GM18519 (cell line): ENCODE measurements around the gene ADAM33.

Source experiments
- ATAC-seq: cut with Tn5 transposase; IDR thresholded peaks from one replicate; pipeline ENCODE4 v1.9.1; 2021; ENCODE audit warnings: mild to moderate bottlenecking, moderate library complexity; ENCODE audit not compliant: unreplicated experiment, low FRiP score

The ADAM33 gene

DNA sequence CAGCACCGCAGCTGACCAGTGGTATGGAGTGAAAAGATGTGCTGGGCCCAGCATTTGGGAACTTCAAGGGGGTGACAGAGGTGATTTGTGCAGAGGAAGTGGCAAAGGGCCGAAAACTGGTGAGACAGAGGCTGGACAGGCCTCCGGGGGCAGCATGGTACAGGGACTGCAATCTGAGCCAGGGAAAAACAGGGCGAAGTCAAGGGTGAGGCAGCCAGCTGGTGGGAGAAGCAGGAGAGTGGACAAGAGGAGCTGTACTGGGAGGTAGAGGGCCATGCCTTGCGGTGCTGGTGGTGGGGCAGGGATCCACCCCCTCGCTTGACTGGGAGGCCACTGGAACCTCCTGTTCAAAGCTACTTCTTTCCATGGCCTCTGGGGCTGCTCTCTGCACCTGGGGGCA lies 11.3 kb downstream of the ADAM33 start:
- no peak for ATAC-seq

DNA sequence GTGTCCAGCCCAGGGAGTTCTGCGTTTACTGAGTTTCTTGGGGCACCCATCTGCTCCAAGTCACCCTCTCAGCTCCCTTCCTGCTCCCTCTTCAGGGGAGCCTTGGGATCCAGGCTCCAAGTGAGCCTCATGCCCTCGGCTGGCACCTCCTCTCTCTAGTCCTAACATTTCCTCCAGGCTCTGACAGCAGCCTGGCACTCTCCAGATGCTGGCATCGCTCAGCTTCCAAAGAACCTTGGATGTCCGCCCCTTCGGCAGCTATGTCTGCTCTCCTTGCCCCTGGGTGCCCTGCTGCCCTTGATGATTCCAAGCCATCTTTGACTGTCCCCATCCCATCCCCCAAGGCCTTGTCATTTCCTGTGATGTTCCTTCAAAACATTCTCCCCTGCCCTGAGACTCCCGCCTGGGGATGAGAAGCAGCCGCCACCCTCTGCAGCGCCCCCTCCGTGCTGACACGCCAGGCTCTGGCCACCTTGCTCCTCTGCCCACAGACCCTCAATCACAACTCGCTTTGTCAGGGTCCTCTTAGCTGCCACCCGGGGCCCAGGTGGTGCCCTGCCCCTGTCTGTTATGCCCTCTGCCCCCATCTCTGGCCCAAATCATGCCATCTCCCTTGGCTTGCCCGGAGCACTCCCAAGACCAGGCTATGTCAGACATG lies 12.0 kb downstream of the ADAM33 start:
- no peak for ATAC-seq

DNA sequence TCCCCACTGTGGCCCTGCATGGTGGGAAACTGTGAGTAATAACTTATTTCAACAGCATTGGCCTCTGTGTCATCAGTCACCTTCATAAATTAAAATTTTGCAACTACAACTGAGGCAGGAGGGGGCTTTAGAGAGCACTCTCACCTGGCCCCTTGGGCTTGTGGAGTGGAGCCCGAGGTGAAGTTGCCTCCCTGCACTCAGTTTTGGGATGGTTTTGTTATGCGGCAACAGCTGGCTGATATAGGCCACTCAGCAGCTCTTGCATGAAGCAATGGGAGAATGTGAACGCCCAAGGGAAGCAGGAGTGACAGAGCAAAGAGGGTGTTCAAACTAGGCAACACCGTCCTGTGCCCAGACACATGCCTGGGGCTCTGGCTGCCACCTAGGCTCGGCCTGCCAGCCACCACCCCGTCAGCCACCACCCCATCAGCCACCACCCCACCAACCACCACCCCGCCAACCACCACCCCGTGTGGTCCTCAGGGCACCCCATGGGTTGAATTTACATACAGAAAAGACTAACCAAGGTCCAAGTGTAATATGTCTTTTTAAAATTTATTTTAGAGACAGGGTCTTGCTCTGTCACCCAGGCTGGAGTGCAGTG lies 14.3 kb downstream of the ADAM33 start:
- ATAC-seq, result no peak

DNA sequence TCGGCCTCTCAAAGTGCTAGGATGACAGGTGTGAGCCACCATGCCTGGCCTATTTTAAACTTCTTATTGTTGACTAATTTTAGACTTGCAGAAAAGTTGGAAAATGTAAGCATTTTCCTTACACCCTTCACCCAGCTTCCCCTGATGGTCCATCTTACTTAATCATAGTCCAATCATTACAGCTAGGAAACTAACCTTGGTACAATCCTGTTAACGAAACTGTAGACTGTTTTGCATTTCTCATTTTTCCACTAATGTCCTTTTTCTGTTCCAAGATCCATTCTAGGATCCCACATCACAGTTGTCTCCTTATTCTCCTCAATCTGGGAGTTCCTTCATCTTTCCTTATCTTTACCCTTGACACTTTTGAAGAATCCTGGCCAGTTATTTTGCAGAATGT lies 18.0 kb downstream of the ADAM33 start:
- ATAC-seq, result no peak

DNA sequence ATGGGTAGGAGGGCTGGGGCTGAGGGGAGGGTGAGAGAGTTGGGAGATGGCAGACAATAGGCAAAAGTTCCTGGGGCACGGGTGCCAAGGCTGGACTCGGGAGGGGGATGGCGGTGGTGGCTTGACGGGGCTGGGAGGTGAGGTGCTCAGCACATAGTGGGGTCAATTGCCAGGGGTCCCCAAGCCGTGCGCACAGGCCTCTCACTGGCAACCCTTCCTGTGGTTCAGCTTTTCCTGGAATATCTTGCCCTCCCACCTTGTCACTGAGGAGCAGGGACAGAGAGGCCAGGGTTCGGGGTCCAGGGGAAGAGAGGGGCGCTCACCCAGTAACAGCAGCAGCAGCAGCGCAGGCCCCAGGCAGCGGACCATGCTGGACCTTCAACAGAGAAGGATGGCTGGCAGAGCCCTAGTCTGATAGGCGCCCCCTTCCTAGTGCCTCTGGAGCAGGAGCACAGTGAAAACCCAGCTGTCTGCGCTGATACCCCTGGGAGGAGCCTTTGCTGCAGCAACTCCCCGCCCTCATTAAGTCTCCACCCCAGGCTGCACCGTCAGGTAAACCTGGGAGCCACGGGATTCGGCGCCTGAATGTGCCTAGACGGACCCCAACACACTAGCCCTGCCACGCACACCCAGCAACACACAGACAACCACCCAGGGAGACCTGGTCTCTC lies 18.6 kb downstream of the ADAM33 start, which contains the start of gene GFRA4:
GFRA4 (minus strand) TSS at position 369 of the 671 bp plus-strand sequence; CDS start at position 369, 0 bp downstream.
- no peak for ATAC-seq

DNA sequence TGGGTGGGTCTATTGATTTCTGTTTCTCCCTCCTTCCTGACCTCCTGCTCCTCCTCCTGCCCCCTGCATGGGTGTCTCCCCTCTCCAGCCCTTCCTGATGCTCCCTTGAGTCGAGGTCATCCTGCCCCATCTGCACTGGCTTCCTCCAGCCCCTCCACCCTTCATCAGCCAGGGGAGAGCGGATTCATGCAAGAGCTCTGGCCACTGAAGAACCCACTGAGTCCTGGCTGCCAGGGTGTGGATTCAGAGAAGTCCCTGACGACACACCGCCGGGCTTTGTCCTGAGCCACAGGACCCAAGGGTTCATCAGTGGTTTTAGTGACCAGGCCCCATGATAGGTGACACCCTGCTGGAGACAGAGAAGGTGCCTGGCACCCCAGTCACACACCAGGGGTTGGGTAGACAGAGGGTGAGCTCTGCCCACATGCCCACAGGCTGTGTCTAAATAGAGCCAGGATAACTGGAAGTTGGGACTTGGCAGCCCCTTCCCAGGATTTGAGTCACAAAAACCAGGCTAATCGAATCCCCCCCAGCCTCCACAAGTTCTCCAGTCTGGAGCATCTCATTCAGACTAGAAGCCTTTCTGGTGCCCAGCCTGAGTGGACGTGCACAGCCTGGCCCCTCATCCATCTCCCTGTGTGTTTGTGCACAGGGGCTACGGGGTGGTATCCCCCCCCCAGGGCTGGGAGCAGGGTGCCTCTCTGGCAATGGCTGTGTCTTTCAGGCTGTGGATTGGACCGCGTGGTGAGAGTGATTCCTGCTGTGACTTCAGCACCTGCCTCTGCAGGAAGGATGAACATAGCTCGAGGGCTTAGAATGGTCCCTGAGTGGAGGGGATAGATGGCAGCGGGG lies 19.8 kb downstream of the ADAM33 start:
- ATAC-seq, result no peak

DNA sequence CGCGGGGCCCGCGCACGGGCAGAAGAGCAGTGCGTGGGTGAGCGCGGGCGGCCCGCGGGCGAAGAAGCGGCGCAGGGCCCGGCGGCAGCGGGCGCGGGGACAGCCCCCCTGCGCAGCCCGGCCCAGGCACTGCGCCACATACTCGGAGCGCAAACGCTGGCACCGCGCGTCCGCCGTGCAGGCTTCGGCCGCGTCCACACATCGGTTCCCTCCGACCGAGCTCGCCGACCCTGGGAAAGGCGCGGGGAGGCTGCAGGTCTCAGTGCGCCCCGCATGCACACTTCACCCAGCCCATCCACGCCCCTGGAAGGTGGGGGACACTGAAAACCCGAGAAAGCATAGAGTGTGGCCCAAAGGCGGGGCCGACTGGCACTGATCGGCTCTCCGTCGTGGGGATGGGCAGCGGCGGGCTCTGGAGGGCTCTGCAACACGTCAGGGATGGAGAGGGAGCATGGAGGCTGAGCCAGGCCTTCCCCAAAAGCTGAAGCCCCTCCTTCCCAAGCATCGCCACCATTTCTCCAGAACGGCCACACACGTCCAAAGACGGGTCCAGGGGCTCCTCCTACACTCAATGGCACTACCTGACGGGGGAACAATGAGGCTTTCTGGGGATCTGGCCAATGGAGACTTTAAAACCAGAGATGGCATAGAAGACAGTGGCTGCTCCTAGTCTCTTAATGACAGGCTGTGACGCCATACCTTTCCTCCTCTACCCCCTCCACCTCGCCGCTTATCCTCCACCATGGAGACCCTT lies 20.6 kb downstream of the ADAM33 start:
- no peak for ATAC-seq

DNA sequence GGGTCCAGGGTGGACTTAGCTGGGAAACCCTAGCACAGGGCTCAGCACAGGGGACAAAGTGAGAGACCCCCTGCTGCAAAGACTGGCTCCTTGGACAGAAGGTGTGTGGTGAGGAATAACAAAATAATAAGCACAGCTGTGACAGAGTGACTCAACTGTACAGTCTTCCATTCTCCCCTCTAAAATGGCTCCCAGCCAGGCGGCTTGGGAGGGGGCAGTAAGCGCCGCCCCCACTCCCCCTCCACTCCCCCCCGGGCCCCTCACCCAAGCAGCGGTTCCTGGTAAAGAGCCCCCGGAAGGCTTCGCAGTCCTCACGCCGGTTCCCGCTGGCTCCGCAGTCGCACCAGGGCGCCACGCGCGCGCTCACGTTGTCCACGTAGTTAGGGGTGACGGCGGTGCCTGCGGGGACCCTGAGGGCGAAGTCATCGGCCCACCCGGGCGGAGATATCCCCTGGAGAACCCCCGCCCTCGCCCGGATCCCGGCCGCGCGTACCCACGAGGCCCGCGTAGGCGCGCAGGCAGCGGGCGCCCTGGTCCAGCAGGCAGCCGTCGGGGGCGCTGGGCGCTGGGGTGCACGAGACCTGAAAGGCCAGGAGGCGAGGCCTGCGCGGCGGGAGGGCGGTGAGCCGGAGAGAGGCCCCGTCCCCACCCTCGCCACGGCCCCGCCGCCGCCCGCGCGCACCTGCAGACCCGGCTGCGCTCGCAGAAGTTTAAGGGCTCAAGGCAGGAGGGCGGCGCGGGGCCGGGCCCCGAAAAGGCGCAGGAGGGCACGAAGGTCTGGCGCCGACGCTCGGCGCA lies 21.3 kb downstream of the ADAM33 start:
- ATAC-seq, result no peak

DNA sequence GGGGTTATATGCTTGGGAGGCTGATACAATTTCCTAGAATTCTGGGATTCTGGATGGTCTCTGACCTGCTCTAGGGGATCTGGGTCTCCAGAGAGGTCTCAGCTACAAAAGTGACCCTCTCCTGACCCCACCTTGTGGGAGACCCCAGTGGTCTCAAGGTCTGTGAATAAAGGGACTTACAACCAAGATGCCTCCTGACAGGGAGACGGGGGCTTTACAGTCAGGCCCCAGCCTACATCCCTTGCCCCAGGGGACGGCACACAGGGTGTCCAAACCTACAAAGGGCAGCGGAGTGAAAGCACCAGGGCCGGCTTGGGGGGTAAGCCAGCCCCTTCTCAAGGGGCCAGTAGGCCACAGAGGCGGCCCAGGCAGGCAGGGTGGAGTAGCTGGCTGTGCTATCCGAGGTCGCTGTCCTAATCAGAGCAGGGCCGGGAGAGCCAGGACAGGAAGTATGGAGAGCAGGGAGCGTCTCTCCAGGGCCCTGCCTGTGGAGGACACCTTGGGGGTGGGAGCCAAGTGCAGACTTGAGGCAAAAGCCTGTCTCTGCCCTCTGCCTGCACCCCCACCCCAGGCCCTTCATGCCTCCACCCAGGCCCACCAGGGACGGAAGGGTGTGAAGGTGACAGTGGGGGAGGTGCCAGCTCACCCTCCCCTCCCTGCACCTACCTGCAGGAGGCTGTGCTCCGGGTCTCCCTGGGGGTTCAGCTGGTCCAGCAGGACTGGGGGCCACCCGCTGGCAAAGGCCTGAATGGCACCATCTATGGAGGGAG lies 22.1 kb downstream of the ADAM33 start:
- no peak for ATAC-seq

DNA sequence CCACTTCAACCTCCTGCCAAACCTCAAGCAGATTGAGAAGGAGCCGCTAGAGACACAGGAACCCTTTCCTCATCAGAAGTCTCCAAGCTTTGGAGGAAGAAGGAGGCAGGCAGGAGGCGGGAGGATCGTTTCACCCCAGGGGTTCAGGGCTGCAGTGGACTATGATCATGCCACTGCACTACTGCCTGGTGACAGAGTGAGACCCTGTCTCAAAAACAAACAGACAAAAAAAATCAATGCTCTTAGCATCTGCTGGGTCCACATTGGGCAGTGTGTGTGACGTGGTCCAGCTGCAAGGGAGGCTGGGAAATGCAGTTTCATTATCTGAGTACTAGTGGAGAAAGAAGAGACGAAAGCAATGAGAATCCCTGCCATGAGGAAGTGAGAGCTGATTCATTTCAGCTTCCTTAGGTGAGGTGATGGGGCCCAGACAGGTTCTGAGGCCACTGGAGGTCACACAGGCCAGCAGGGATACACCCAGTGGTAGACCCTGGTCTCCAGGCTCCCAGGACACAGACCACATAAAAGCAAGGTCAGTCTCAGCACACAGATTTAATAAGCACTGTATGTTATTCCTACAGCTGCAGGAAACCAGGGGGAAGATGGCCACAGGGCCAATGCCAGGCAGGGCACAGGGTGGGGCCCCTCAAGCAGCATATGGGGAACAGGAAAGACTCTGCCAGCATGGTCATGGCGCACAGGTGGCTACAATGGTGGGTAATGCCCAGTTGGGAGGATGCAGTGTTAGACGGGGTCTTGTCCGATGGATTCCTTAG lies 22.9 kb downstream of the ADAM33 start:
- ATAC-seq, result peak; percentile 89

DNA sequence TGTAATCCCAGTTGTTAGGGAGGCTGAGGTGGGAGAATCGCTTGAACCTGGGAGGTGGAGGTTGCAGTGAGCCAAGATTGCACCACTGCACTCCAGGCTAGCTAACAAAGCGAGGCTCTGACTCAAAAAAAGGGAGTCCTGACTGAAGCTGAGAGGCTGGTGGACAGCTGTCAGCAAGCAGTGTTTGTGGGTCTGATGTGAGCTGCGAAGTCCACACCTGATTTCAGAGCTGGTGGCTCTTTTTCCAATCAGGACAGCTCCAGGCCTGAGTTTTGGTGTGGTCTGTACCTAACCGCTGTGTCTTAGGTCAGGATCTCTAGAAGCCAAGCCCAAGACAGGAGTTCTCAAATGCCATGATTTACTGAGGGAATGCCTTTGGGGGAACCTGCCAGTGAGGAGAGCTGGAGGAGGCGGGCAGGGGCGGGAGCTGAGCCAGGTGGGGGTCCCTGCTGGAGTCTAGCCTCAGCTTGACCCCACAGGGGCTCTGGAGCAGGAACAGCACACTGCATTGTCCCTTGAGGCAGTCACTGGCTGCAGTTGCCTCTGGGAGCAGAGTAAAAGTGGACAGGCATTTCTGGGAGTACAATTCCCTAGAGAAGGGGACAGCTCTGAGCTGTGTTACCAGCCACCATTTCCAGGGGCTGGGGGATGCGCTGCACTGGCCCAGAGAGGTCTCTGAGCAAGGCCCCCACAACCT lies 23.6 kb downstream of the ADAM33 start:
- ATAC-seq, result no peak

DNA sequence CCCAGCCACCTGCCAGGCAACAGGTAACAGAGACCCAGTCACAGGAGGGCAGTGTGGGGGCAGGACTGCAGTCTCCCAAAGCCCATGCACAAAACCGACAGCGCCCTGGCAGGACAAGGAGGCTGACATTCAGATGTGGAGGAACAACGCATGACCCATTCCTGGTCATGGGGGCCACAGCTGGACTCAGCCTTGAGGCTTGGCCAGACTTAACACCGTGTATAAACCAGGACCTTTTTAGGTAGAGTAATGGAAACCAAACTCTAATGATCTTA lies 26.7 kb downstream of the ADAM33 start:
- ATAC-seq, result no peak

DNA sequence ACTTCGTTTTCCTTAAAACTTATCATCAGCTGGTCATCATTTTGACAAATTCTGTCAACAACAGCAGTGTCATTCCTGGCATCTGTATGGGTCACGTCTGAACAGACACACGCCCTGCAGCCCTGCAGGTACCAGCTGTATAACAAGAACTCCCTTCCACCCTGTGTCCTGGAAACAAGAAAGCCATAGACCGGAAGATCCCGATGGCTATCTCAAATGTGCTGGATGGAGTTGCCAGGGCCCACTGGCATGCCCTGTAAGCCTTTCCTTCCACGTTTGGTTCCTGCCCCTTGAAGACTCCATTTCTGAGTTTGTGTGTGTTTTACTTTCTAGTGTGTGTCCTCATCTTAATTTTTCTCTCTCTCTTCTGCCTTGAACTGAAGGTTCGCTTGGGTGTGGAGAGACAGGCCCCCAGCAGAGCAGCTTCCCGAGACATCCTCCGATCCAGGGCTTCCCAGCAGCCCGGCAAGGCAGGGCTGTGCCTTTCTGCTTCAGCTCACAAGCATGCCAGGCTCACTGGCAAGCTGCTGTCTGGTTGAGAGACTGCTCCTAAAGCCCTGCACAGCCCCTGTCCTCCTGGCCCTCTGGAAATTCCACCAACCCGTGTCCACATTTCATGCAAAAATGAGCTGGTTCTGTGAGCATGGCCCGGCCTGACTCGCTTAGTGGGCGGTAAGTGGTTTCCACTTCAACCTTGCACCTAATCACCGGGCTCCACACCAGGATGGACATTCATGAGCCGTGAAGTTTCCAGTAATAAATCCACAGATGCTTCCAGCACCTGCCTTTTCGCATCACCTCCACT lies 27.3 kb downstream of the ADAM33 start:
- ATAC-seq, result no peak

DNA sequence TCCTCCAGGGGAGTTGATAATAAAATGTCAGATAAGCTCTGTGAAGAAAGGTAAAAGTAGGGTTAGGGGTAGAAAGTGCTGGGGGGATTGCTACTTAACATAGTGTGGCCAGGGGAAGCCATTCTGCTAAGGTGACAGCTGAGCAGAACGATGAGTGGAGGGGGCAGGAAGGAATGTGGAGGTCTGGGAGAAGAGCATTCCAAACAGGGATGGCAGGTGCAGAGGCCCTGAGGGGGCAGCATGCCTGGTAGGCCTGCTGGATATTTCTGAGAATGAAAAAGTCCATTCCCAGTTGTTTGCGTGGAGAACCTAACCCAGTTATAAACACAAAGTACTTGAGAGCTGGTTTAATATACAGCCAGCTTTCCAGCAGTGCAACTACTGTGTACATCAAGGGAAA lies 27.9 kb downstream of the ADAM33 start:
- no peak for ATAC-seq

DNA sequence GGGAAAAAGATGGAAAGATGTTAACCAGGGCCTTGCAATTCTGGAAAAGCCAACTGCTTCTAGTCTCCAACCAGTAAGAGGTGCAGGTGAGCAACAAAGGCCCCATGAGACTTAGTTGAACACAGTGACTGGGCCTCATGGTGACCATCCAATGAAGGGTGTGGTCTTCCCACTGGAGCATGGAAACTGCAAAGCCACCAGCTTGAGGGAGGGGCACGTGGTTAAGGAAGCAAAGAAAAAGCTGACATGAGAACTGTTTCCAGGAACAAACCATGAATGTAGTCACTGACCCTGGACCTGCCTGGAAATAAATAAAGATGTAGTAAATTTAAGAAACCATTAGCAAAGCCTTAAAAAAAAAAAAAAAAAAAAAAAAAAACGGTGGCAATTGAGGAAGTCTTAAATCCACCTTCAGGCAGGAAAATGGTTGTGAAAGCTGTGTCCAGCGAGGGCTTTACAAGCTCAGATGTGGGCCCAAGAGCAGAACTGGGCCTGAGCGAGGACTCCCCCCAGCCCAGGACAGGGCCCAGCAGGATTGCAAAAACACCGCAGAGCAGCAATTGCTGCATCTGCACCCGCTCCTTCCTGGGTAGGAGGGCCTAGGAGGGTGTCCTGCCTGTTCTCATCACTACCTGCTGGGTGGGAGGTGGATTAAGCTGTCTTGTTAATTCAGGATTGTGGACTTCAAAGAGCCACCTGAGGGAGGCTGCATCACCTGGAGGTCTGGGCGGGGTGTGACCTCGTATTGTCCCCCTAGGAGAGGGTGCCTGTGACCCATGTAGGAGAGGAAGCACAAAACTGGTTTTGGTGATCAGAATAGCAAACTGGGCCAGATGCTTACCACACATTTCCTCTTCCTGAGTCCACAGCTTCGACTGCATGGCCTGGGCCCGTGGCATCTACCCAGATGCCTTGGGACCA lies 28.9 kb downstream of the ADAM33 start:
- ATAC-seq, result no peak

DNA sequence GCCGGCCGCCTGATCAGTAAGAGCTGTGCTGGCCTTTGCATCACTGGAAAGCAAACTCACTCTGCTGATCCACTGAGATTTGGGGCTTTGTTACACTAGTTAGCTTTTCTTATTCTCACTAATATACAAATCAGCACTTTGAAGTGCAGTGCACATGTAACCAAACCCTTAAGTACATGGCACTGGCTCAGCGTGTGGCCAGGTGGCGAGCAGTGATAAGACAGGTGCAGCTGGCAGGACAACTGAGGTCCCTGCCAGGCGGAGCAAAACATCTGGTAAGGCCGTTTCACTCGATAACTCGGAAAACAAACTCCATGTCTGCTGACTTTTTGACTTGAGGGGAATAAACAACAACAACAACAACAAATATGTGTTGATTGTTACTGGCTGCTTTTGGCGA lies 29.6 kb downstream of the ADAM33 start:
- no peak for ATAC-seq
